Glutamatergic neuron (in vitro differentiated cells): ENCODE measurements around the gene COPS7A. TPM values are rescaled to one million over a fixed set of nuclear protein-coding genes. Genes with fewer than 3 reads are reported as not detected.
A peak's percentile ranks its signal among the peaks of the same experiment; 100 is the strongest.

ENCODE experiments used
- DNase-seq: peaks from one replicate; pipeline ENCODE4 v3.0.0; 2022
- H3K27ac Mint-ChIP-seq: one replicate; pipeline ENCODE4 v1.8.0; 2020; ENCODE audit warnings: mild to moderate bottlenecking, mixed read lengths, inconsistent platforms; ENCODE audit not compliant: unreplicated experiment
- H3K27me3 Mint-ChIP-seq: one replicate; pipeline ENCODE4 v1.8.0; 2020; ENCODE audit warnings: mild to moderate bottlenecking, moderate library complexity, mixed read lengths, inconsistent platforms; ENCODE audit not compliant: unreplicated experiment
- H3K36me3 Mint-ChIP-seq: one replicate; pipeline ENCODE4 v1.8.0; 2020; ENCODE audit warnings: mild to moderate bottlenecking, mixed read lengths, inconsistent platforms; ENCODE audit not compliant: unreplicated experiment
- H3K4me1 Mint-ChIP-seq: one replicate; pipeline ENCODE4 v1.8.0; 2020; ENCODE audit warnings: mild to moderate bottlenecking, low read depth, mixed read lengths, inconsistent platforms; ENCODE audit not compliant: unreplicated experiment
- H3K4me3 Mint-ChIP-seq: one replicate; pipeline ENCODE4 v1.8.0; 2020; ENCODE audit warnings: mild to moderate bottlenecking, mixed read lengths, inconsistent platforms; ENCODE audit not compliant: unreplicated experiment
- H3K9me3 Mint-ChIP-seq: one replicate; pipeline ENCODE4 v1.8.0; 2020; ENCODE audit warnings: mild to moderate bottlenecking, moderate library complexity, mixed read lengths, inconsistent platforms; ENCODE audit not compliant: unreplicated experiment
- total RNA-seq: library from RNA; stranded (reverse); fragmentation: NEBNext Ultra II Directional; extraction: Animal tissue kit (Norgen Biotek cat#: 25700); gene quantifications from one replicate; pipeline ENCODE4 v1.2.1, GENCODE V29; 2021; ENCODE audit not compliant: unreplicated experiment
- TF ChIP-seq, protein P1 (sequence below): fragments of 200-600 bp; sonication (generic); IDR thresholded peaks from one replicate; pipeline ENCODE4 v1.5.0; 2021; ENCODE audit not compliant: partially characterized antibody, unreplicated experiment

COPS7A gene
- total RNA-seq, 1 donor from 2014 or later = 25.9 TPM

DNA sequence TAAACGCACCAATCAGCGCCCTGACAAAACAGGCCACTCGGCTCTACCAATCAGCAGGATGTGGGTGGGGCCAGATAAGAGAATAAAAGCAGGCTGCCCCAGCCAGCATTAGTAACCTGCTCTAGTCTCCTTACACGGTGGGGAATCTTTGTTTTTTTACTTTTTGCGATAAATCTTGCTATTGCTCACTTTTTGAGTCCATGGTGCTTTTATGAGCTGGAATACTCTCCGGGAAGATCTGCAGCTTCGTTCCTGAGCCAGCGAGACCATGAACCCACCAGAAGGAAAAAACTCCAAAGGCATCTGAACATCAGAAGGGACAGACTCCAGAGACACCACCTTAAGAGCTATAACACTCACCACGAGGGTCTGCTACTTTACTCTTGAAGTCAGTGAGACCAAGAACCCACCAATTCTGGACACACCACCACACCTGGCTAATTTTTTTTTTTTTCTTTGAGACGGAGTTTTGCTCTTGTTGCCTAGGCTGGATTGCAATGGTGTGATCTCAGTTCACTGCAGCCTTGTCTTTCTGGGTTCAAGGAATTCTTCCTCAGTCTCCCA, 6.9 kb upstream of the COPS7A start:
- H3K4me1 Mint-ChIP-seq = no peaks in the 10 kb centered on the region
- peaks cover 4% of the 10 kb centered on the region for H3K36me3 Mint-ChIP-seq
- no peak overlapping the region for H3K4me3 Mint-ChIP-seq
- H3K27ac Mint-ChIP-seq = no peak overlapping the region
- H3K27me3 Mint-ChIP-seq = no peaks in the 10 kb centered on the region
- TF ChIP-seq, protein P1, sequence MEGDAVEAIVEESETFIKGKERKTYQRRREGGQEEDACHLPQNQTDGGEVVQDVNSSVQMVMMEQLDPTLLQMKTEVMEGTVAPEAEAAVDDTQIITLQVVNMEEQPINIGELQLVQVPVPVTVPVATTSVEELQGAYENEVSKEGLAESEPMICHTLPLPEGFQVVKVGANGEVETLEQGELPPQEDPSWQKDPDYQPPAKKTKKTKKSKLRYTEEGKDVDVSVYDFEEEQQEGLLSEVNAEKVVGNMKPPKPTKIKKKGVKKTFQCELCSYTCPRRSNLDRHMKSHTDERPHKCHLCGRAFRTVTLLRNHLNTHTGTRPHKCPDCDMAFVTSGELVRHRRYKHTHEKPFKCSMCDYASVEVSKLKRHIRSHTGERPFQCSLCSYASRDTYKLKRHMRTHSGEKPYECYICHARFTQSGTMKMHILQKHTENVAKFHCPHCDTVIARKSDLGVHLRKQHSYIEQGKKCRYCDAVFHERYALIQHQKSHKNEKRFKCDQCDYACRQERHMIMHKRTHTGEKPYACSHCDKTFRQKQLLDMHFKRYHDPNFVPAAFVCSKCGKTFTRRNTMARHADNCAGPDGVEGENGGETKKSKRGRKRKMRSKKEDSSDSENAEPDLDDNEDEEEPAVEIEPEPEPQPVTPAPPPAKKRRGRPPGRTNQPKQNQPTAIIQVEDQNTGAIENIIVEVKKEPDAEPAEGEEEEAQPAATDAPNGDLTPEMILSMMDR = no peak
- no peak for DNase-seq
- H3K9me3 Mint-ChIP-seq = peaks cover 3% of the 10 kb centered on the region

DNA sequence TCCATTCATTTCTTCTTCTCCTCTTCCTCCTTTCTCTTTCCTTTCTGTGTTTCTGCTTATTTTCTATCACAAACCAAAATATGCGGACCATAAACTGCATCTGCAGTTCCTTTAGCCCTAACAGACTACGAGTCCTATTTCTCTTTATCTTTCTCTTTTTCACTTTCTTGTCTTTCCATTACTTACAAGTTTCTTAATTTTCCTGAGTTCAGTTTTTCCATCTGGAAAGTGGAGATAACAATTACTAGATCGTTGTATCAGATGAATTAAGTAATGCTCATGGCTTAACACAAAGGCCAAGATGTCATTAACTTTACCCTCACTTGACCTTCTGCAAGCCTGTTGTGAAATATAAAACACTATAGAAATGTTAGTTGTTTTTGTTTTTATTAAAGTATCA, 983 bp upstream of the COPS7A start:
- H3K4me3 Mint-ChIP-seq = peak overlapping the region; percentile 23
- no peak for DNase-seq
- peaks cover 3% of the 10 kb centered on the region for H3K4me1 Mint-ChIP-seq
- H3K27ac Mint-ChIP-seq = no peak overlapping the region
- TF ChIP-seq, protein P1 = no peak
- peaks cover 5% of the 10 kb centered on the region for H3K27me3 Mint-ChIP-seq
- no peaks in the 10 kb centered on the region for H3K36me3 Mint-ChIP-seq
- H3K9me3 Mint-ChIP-seq = peaks cover 10% of the 10 kb centered on the region

DNA sequence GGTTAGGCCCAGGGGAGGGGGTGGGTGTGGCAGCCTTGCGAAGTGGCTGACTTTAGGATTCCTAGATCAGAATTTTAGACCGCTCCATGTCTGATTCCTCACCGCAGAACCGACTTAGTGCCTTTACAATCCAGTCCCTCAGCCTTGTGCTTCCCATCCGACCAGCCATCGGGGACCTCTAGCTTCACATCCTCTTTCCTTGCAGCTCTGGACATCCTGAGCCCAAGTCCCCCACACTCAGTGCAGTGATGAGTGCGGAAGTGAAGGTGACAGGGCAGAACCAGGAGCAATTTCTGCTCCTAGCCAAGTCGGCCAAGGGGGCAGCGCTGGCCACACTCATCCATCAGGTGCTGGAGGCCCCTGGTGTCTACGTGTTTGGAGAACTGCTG, 557 bp downstream of the COPS7A start:
- Mint-ChIP-seq H3K4me1 (peaks cover 3% of the 10 kb centered on the region), H3K27me3 (peaks cover 5% of the 10 kb centered on the region), H3K36me3 (no peaks in the 10 kb centered on the region), H3K9me3 (peaks cover 10% of the 10 kb centered on the region), H3K4me3 (peak overlapping the region; percentile 96), H3K27ac (peak overlapping the region; percentile 94)
- peak; percentile 32 for DNase-seq
- TF ChIP-seq, protein P1 = no peak

DNA sequence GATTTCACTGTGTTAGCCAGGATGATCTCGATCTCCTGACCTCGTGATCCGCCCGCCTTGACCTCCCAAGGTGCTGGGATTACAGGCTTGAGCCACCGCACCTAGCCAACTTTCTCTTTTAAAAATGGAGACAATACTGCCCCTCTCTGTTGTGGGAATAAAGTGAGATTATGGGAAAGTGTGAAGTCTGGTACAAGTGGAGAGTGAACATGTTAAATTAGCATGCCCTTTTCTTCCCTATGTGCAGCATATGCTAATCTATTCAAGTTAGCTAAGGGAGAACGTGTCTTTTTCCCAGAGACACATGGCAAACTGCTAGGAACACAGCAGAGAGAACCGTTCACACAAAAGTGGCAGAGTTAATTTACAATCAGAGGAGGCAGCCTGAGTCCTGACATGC, 1.5 kb downstream of the COPS7A start:
- TF ChIP-seq, protein P1 = no peak
- H3K36me3 Mint-ChIP-seq = no peaks in the 10 kb centered on the region
- peak overlapping the region; percentile 76 for H3K4me3 Mint-ChIP-seq
- no peak for DNase-seq
- peaks cover 5% of the 10 kb centered on the region for H3K27me3 Mint-ChIP-seq
- H3K27ac Mint-ChIP-seq = no peak overlapping the region
- peaks cover 6% of the 10 kb centered on the region for H3K4me1 Mint-ChIP-seq
- H3K9me3 Mint-ChIP-seq = peaks cover 10% of the 10 kb centered on the region

DNA sequence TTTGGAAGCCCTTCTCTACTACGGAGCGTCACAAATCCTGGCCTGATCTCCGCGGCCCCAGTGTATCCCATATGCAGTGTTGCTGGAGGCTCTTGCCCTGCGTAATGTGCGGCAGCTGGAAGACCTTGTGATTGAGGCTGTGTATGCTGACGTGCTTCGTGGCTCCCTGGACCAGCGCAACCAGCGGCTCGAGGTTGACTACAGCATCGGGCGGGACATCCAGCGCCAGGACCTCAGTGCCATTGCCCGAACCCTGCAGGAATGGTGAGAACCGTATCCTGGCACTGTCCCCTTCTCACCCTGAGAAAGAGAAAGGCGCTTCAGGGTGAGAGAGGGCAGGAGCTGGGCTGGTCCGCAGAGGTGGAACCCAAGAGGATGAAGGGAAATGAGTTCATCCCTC, 5.3 kb downstream of the COPS7A start:
- no peaks in the 10 kb centered on the region for H3K36me3 Mint-ChIP-seq
- TF ChIP-seq, protein P1 = no peak

More for the DNA sequence above, 5.3 kb downstream of the COPS7A start:
- H3K4me3 Mint-ChIP-seq = no peak overlapping the region
- no peak for DNase-seq
- H3K9me3 Mint-ChIP-seq = peaks cover 6% of the 10 kb centered on the region
- H3K27me3 Mint-ChIP-seq = no peaks in the 10 kb centered on the region
- peaks cover 7% of the 10 kb centered on the region for H3K4me1 Mint-ChIP-seq
- H3K27ac Mint-ChIP-seq = no peak overlapping the region
